B cell (primary cell): ENCODE measurements around the gene SAMD4B. TPM values are rescaled to one million over a fixed set of nuclear protein-coding genes. Genes with fewer than 3 reads are reported as not detected.
"Not testable (repeated sequence)": the region's sequence is repeated elsewhere in the genome, so short reads cannot be mapped to it uniquely, and the experiment has no call there.

Experiments
- ATAC-seq: fragments of 200-7000 bp; cut with Tn5 transposase; one replicate; pipeline ENCODE4 v1.10.0; 2021; ENCODE audit warnings: low read depth, mild to moderate bottlenecking, moderate number of reproducible peaks, moderate library complexity
- CTCF ChIA-PET: fragments of 350-600 bp; sonication (Branson Sonifier 250); formaldehyde crosslinking; loops from one replicate; lab custom pipeline; 2021; ENCODE audit warnings: antibody characterized with exemption, inconsistent platforms; lab: Charles Lee
- POLR2A ChIA-PET: fragments of 350-600 bp; sonication (Branson Sonifier 250); formaldehyde crosslinking; loops from one replicate; lab custom pipeline; 2021; ENCODE audit warnings: antibody characterized with exemption; lab: Charles Lee
- DNase-seq: peaks from one replicate; pipeline ENCODE4 v3.0.0; 2013
- H2AFZ ChIP-seq: 2 replicates; pipeline ENCODE4 v1.6.1; 2012; ENCODE audit warnings: mild to moderate bottlenecking, low read depth, low read length; ENCODE audit not compliant: insufficient read depth, poor library complexity, severe bottlenecking
- H3K27ac ChIP-seq, 2 donors: 1 replicate in 1 of 2; 2 replicates in 1 of 2; pipeline ENCODE4 v1.5.1; 2012 to 2013; ENCODE audit warnings: low read length in 2 of 2, mild to moderate bottlenecking in 2 of 2, moderate library complexity in 1 of 2
- H3K27me3 ChIP-seq, 4 experiments: fragments of 200-600 bp in 1 of 4; sonication (generic) in 1 of 4; replicated peaks in 1 of 4; 1 replicate in 2 of 4; 2 replicates in 2 of 4; pipeline versions ENCODE4 v1.6.1 to v1.7.0; 2013 to 2016; ENCODE audit warnings: low read length in 3 of 4, mild to moderate bottlenecking in 2 of 4, mixed read lengths in 1 of 4, moderate library complexity in 1 of 4; ENCODE audit not compliant: insufficient read depth in 4 of 4, control insufficient read depth in 3 of 4; ENCODE audit errors: control extremely low read depth in 1 of 4
- H3K36me3 ChIP-seq, 2 experiments: replicated peaks in 1 of 2; 1 replicate in 1 of 2; 2 replicates in 1 of 2; pipeline versions ENCODE4 v1.6.1 to v1.7.1; 2013; ENCODE audit warnings: low read length in 1 of 2; ENCODE audit not compliant: insufficient read depth in 2 of 2, control insufficient read depth in 1 of 2; ENCODE audit errors: control extremely low read depth in 1 of 2, extremely low read depth in 1 of 2
- H3K4me1 ChIP-seq, 2 donors: fragments of 200-600 bp in 1 of 2; sonication (generic) in 1 of 2; 1 replicate in 1 of 2; 2 replicates in 1 of 2; pipeline versions ENCODE4 v1.5.1 to v1.6.1; 2013 to 2017; ENCODE audit warnings: low read length in 2 of 2; ENCODE audit not compliant: control insufficient read depth in 2 of 2, insufficient read depth in 2 of 2
- H3K4me2 ChIP-seq: replicated peaks from 2 replicates; pipeline ENCODE3; 2012; ENCODE audit warnings: mild to moderate bottlenecking, low read depth, low read length; ENCODE audit not compliant: poor library complexity, severe bottlenecking
- H3K4me3 ChIP-seq, 5 experiments: fragments of 200-600 bp in 1 of 5; sonication (generic) in 1 of 5; 1 replicate in 3 of 5; 2 replicates in 2 of 5; pipeline versions ENCODE4 v1.5.1 to v1.7.0; 2011 to 2016; ENCODE audit warnings: low read length in 4 of 5, mild to moderate bottlenecking in 4 of 5, low read depth in 2 of 5, control low read depth in 1 of 5, moderate library complexity in 1 of 5; ENCODE audit not compliant: insufficient read depth in 1 of 5; ENCODE audit errors: control extremely low read depth in 1 of 5, extremely low read depth in 1 of 5
- H3K79me2 ChIP-seq: fragments of 200-600 bp; sonication (generic); one replicate; pipeline ENCODE4 v1.6.0; 2016; ENCODE audit warnings: low read length; ENCODE audit not compliant: control insufficient read depth, insufficient read depth
- H3K9ac ChIP-seq: fragments of 200-600 bp; sonication (generic); 2 replicates; pipeline ENCODE4 v1.6.1; 2017; ENCODE audit warnings: mild to moderate bottlenecking, low read length, moderate library complexity
- H3K9me3 ChIP-seq, 3 donors: one replicate each; pipeline versions ENCODE4 v1.6.1 to v1.7.1; 2013; ENCODE audit warnings: low read length in 2 of 3; ENCODE audit not compliant: control insufficient read depth in 2 of 3, insufficient read depth in 1 of 3; ENCODE audit errors: control extremely low read depth in 1 of 3
- H4K20me1 ChIP-seq: 2 replicates; pipeline ENCODE4 v1.6.0; 2012; ENCODE audit warnings: mild to moderate bottlenecking, low read length; ENCODE audit not compliant: insufficient read depth, control insufficient read depth, poor library complexity, severe bottlenecking
- H3K27ac Mint-ChIP-seq: one replicate; pipeline ENCODE4 v1.8.0; 2021; ENCODE audit warnings: mixed read lengths
- H3K27me3 Mint-ChIP-seq: one replicate; pipeline ENCODE4 v1.8.0; 2021; ENCODE audit warnings: mixed read lengths
- H3K4me1 Mint-ChIP-seq: one replicate; pipeline ENCODE4 v1.8.0; 2021; ENCODE audit warnings: mixed read lengths
- H3K4me3 Mint-ChIP-seq: one replicate; pipeline ENCODE4 v1.8.0; 2021; ENCODE audit warnings: mixed read lengths
- H3K9me3 Mint-ChIP-seq: one replicate; pipeline ENCODE4 v1.8.0; 2022; ENCODE audit warnings: mixed read lengths; ENCODE audit not compliant: insufficient read depth
- CTCF ChIP-seq: fragments of 200-600 bp; IDR thresholded peaks from one replicate; pipeline ENCODE4 v1.8.0; 2022; ENCODE audit warnings: antibody characterized with exemption, mild to moderate bottlenecking
- EZH2 ChIP-seq: IDR thresholded peaks from 2 replicates; pipeline ENCODE4 v1.6.1; 2012; ENCODE audit warnings: borderline replicate concordance, low read depth, mild to moderate bottlenecking, moderate library complexity, low read length; ENCODE audit not compliant: insufficient read depth, poor library complexity, severe bottlenecking
- WGBS: methylation state at CpG from one replicate; pipeline ENCODE4 v1.1.5; 2013; ENCODE audit warnings: missing lambda C conversion rate; ENCODE audit not compliant: insufficient coverage; 5-methylcytosine and 5-hydroxymethylcytosine counted together
- intact Hi-C: fragments of 100-400 bp; cut with micrococcal nuclease; formaldehyde crosslinking; loops from one replicate; pipeline ENCODE4 v1.10.0; 2022
- polyA plus RNA-seq: library from polyadenylated mRNA; depleted of rRNA; stranded (reverse); fragments of >200 nt; gene quantifications from 2 replicates; pipeline ENCODE4 v1.2.3, GENCODE V29; 2012
- total RNA-seq, 2 donors: library from RNA; stranded (reverse); fragments of 120-200 nt in 1 of 2; gene quantifications; 1 replicate in 1 of 2; 2 replicates in 1 of 2; pipeline versions ENCODE4 v1.2.3 to v1.2.4, GENCODE V29; 2013 to 2022

Gene SAMD4B
- total and polyA plus RNA-seq, 2 donors (not counting 1 experiment from before 2014, with no cell fraction given) = 87.3 to 90.0 TPM

GRCh38 chr19:39309305-39309670, 32.9 kb upstream of the SAMD4B start:
- intact Hi-C loops, ATAC-seq, DNase-seq, H3K4me1 Mint-ChIP-seq, H3K9me3 Mint-ChIP-seq, H3K79me2 ChIP-seq, H4K20me1 ChIP-seq, H3K4me3 ChIP-seq, H3K4me3 Mint-ChIP-seq, H3K4me1 ChIP-seq, H3K27ac ChIP-seq, H3K4me2 ChIP-seq, H3K27me3 Mint-ChIP-seq, H2AFZ ChIP-seq, H3K27me3 ChIP-seq, POLR2A ChIA-PET, H3K9ac ChIP-seq, H3K27ac Mint-ChIP-seq, CTCF ChIA-PET, H3K9me3 ChIP-seq: not testable (repeated sequence)
- WGBS = 95% methylated on average over 7 of the region's 7 CpGs
- peaks cover 0 to 11% of the 10 kb centered on the region in 2 experiments for H3K36me3 ChIP-seq

GRCh38 chr19:39310558-39311311, 31.5 kb upstream of the SAMD4B start:
- Mint-ChIP-seq H3K27me3 (no peaks in the 10 kb centered on the region), H3K27ac (no peak overlapping the region), H3K4me1 (no peaks in the 10 kb centered on the region), H3K4me3 (no peak overlapping the region), H3K9me3 (no peaks in the 10 kb centered on the region)
- Histone ChIP-seq H3K27ac (no peak overlapping the region), H3K36me3 (peaks cover 0 to 14% of the 10 kb centered on the region in 2 experiments), H3K27me3 (no peaks in the 10 kb centered on the region), H3K4me1 (no peaks in the 10 kb centered on the region), H2AFZ (no peak overlapping the region), H3K4me3 (no peak overlapping the region), H3K79me2 (no peaks in the 10 kb centered on the region), H3K9me3 (peaks cover 0 to 4% (median 0%) of the 10 kb centered on the region in 3 donors), H3K4me2 (no peak overlapping the region), H3K9ac (no peak overlapping the region), H4K20me1 (no peaks in the 10 kb centered on the region)
- DNase-seq = no peak
- ChIA-PET POLR2A (no interaction called here), CTCF (interaction anchor here (0.7 kb wide), 1 partner anchor 17 kb away, joined by 3 read pairs; no protein-coding TSS in a partner anchor)
- ATAC-seq = no peak
- intact Hi-C loops = no loop called here
- TF ChIP-seq EZH2 = no peak
- TF ChIP-seq CTCF = no peak
- WGBS = 87% methylated on average over 10 of the region's 11 CpGs
